Activated CD4-positive, alpha-beta memory T cell treated with anti-CD3 and anti-CD28 coated beads for 36 hours (primary cell): ENCODE results near the gene UBE2L6. TPM values are rescaled to one million over a fixed set of nuclear protein-coding genes. Genes with fewer than 3 reads are reported as not detected.
"Not testable (repeated sequence)": the region's sequence is repeated elsewhere in the genome, so short reads cannot be mapped to it uniquely, and the experiment has no call there.

ENCODE experiments used
- CTCF ChIA-PET: fragments of 350-600 bp; sonication (Branson Sonifier 250); formaldehyde crosslinking; loops from one replicate; lab custom pipeline; 2021; ENCODE audit warnings: antibody characterized with exemption, inconsistent platforms; lab: Charles Lee
- POLR2A ChIA-PET: fragments of 350-600 bp; sonication (Branson Sonifier 250); formaldehyde crosslinking; loops from one replicate; lab custom pipeline; 2021; ENCODE audit warnings: antibody characterized with exemption; lab: Charles Lee
- DNase-seq: peaks from one replicate; pipeline ENCODE4 v3.0.0-alpha.2; 2020
- H3K27ac Mint-ChIP-seq: one replicate; pipeline ENCODE4 v1.8.0; 2021; ENCODE audit warnings: mixed read lengths
- H3K27me3 Mint-ChIP-seq: one replicate; pipeline ENCODE4 v1.8.0; 2021; ENCODE audit warnings: mixed read lengths
- H3K36me3 Mint-ChIP-seq: one replicate; pipeline ENCODE4 v1.8.0; 2021; ENCODE audit warnings: mixed read lengths
- H3K4me1 Mint-ChIP-seq: one replicate; pipeline ENCODE4 v1.8.0; 2021; ENCODE audit warnings: low read depth, mixed read lengths
- H3K4me3 Mint-ChIP-seq: one replicate; pipeline ENCODE4 v1.8.0; 2021; ENCODE audit warnings: mild to moderate bottlenecking, mixed read lengths
- H3K9me3 Mint-ChIP-seq: one replicate; pipeline ENCODE4 v1.8.0; 2021; ENCODE audit warnings: mixed read lengths
- intact Hi-C: fragments of 100-400 bp; cut with micrococcal nuclease; formaldehyde crosslinking; loops from one replicate; pipeline ENCODE4 v1.15.1; 2023
- total RNA-seq, 2 experiments: library from RNA; stranded (reverse); gene quantifications; one replicate each; pipeline ENCODE4 v1.2.3, GENCODE V29; 2021

UBE2L6 gene
- total RNA-seq, 2 experiments from 2014 or later = 152 to 162 TPM

DNA sequence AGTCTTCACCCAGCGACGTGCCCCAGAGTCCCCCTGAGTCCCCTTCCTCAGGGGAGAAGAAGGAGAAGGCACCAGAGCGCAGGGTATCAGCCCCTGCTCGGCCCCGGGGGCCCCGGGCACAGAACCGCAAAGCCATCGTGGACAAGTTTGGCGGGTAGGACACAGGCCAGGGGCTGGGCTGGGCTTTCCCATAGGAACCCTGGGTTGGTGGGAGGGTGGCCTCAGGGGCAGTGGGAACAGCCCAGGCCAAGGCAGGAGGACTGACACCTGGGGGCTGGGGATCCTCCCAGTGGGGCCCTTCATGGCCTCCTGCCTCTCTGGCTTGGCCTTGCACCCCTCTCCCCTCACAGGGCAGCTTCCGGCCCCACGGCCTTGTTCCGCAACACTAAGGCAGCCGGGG lies 21.6 kb downstream of the UBE2L6 start:
- CTCF ChIA-PET = interaction anchor here (1.6 to 2.8 kb wide), 2 partner anchors 22 to 88 kb away, joined by 5 to 9 read pairs; partner anchors contain the start of gene UBE2L6
- Mint-ChIP-seq H3K4me1 (peaks cover 4% of the 10 kb centered on the region), H3K36me3 (peaks cover 21% of the 10 kb centered on the region), H3K27ac (no peak overlapping the region), H3K27me3 (no peaks in the 10 kb centered on the region), H3K9me3 (no peaks in the 10 kb centered on the region), H3K4me3 (no peak overlapping the region)
- POLR2A ChIA-PET = no interaction called here
- DNase-seq = no peak
- intact Hi-C loops = no loop called here

DNA sequence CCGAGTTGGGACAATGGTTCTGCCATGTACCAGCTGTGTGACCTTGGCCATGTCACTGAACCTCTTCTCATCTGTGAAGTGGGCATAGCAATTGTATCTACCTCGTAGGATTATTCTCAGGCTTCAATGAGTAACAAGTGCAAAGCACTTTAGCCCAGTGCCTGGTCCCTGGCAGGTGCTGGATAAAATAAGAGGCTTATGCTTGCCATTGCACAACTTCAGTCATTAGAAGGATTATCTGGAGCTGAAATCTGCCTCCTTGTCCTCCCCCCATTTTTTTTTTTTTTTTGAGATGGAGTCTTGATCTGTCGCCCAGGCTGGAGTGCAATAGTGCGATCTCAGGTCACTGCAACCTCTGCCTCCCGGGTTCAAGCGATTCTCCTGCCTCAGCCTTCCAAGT lies 22.9 kb downstream of the UBE2L6 start:
- Mint-ChIP-seq H3K36me3 (peaks cover 11% of the 10 kb centered on the region), H3K9me3 (no peaks in the 10 kb centered on the region), H3K27me3 (no peaks in the 10 kb centered on the region), H3K27ac (no peak overlapping the region), H3K4me3 (no peak overlapping the region), H3K4me1 (peaks cover 4% of the 10 kb centered on the region)
- no peak for DNase-seq
- ChIA-PET POLR2A (interaction anchor here (0.6 kb wide), 1 partner anchor 294 kb away, joined by 3 read pairs; no protein-coding TSS in a partner anchor), CTCF (interaction anchor here (1.5 kb wide), 1 partner anchor 50 kb away, joined by 5 read pairs; no protein-coding TSS in a partner anchor)
- intact Hi-C loops = no loop called here

DNA sequence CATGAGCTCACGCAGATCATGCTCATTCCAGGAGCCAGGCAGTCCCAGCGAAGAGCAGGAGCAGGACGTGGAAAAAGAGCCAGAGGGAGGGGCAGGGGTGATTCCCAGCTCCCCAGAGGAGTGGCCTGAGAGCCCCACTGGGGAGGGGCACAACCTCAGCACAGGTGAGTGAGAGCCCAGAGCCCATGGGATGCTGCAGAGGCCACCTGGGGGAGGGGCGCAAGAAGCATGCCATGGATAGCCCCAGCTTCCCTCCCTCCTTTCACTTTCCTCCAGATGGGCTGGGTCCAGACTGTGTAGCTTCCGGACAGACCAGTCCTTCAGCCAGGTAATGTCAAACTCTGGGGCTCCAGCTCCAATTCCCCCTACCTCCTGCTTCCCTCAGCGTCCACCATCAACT lies 23.9 kb downstream of the UBE2L6 start:
- CTCF ChIA-PET = no interaction called here

GRCh38 chr11:57542582-57542981 lies 24.9 kb downstream of the UBE2L6 start:
- intact Hi-C loops = no loop called here
- ChIA-PET POLR2A (no interaction called here), CTCF (no interaction called here)
- H3K27ac Mint-ChIP-seq = no peak overlapping the region
- H3K36me3 Mint-ChIP-seq = peaks cover 10% of the 10 kb centered on the region
- H3K9me3 Mint-ChIP-seq = no peaks in the 10 kb centered on the region
- no peaks in the 10 kb centered on the region for H3K27me3 Mint-ChIP-seq
- H3K4me3 Mint-ChIP-seq = no peak overlapping the region
- H3K4me1 Mint-ChIP-seq = peaks cover 4% of the 10 kb centered on the region
- no peak for DNase-seq

More for the DNA sequence above, 23.9 kb downstream of the UBE2L6 start:
- H3K27me3 Mint-ChIP-seq = no peaks in the 10 kb centered on the region
- no peak for DNase-seq
- peaks cover 12% of the 10 kb centered on the region for H3K36me3 Mint-ChIP-seq
- intact Hi-C loops = no loop called here
- peaks cover 4% of the 10 kb centered on the region for H3K4me1 Mint-ChIP-seq
- H3K9me3 Mint-ChIP-seq = no peaks in the 10 kb centered on the region
- POLR2A ChIA-PET = no interaction called here
- no peak overlapping the region for H3K4me3 Mint-ChIP-seq
- no peak overlapping the region for H3K27ac Mint-ChIP-seq

DNA sequence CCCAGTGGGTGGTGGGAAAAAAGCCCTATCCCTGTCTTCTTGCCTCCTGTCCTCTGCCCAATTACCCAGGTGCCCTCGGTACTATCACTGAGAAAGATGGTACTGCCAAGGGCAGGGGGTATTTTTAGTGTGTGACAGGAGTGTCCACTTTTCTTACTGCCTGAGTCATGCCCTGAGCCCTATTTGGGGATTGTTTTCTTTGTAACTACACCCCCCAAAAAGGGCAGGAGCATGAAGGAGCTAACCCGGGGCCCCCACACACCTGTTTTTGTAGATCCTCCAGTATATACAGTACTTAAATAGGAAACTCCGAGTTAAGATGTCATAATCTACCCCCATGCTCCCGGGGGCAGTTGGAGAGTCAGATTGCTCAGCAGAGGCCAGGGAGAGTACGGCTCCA lies 26.3 kb downstream of the UBE2L6 start:
- no peak for DNase-seq
- Mint-ChIP-seq H3K4me3 (no peak overlapping the region), H3K27ac (no peak overlapping the region), H3K4me1 (no peaks in the 10 kb centered on the region), H3K27me3 (no peaks in the 10 kb centered on the region), H3K9me3 (no peaks in the 10 kb centered on the region), H3K36me3 (peaks cover 5% of the 10 kb centered on the region)
- CTCF ChIA-PET = interaction anchor here (0.5 kb wide), 1 partner anchor 83 kb away, joined by 3 read pairs; no protein-coding TSS in a partner anchor
- POLR2A ChIA-PET = no interaction called here
- intact Hi-C loops = no loop called here

- Mint-ChIP-seq H3K27me3 (no peaks in the 10 kb centered on the region), H3K4me3 (no peak overlapping the region), H3K4me1 (no peaks in the 10 kb centered on the region), H3K9me3 (no peaks in the 10 kb centered on the region), H3K27ac (no peak overlapping the region), H3K36me3 (peaks cover 5% of the 10 kb centered on the region)
- POLR2A ChIA-PET = interaction anchor here (0.7 kb wide), 1 partner anchor 170 kb away, joined by 3 read pairs; no protein-coding TSS in a partner anchor
- intact Hi-C loops = no loop called here
- DNase-seq = no peak
- CTCF ChIA-PET = interaction anchor here (0.8 to 1.2 kb wide), 2 partner anchors 12 to 46 kb away, joined by 3 to 6 read pairs; no protein-coding TSS in a partner anchor
Measured at GRCh38 chr11:57539342-57539741, 28.1 kb downstream of the UBE2L6 start.

- Mint-ChIP-seq H3K4me3 (no peak within 1 kb of the TSS), H3K9me3 (no peaks in the 10 kb centered on the region), H3K27ac (no peak within 1 kb of the TSS), H3K4me1 (peaks cover under 1% of the 10 kb centered on the region), H3K27me3 (no peaks in the 10 kb centered on the region), H3K36me3 (peaks cover 7% of the 10 kb centered on the region)
- POLR2A ChIA-PET = no interaction called here
- DNase-seq = no peak
- CTCF ChIA-PET = interaction anchor here (1.9 kb wide), 1 partner anchor 44 kb away, joined by 6 read pairs; no protein-coding TSS in a partner anchor
- intact Hi-C loops = no loop called here
Measured at GRCh38 chr11:57536947-57537619, 30.4 kb downstream of the UBE2L6 start, which contains the start of gene SMTNL1. Gene SMTNL1, plus strand, starts transcription at chr11:57537595. Its CDS starts 5,048 bp downstream, at chr11:57542643.

GRCh38 chr11:57534449-57534848 lies 33.0 kb downstream of the UBE2L6 start:
- intact Hi-C loops, DNase-seq: not testable (repeated sequence)

GRCh38 chr11:57530596-57531507 lies 36.6 kb downstream of the UBE2L6 start, which contains the start of gene TIMM10:
Gene TIMM10, minus strand, starts transcription at chr11:57530754. Its CDS starts 565 bp downstream, at chr11:57530189.
- intact Hi-C loops = loop anchor here (1.0 kb wide), 12 partner anchors 35 to 1048 kb away; partner anchors contain the start of genes CLP1, MED19, SELENOH and TMX2
- Mint-ChIP-seq H3K27me3 (no peaks in the 10 kb centered on the region), H3K36me3 (peaks cover 13% of the 10 kb centered on the region), H3K9me3 (no peaks in the 10 kb centered on the region), H3K4me3 (peak within 1 kb of the TSS; percentile 93), H3K4me1 (peaks cover 35% of the 10 kb centered on the region), H3K27ac (peak within 1 kb of the TSS; percentile 80)
- peak; percentile 97 for DNase-seq
- POLR2A ChIA-PET = interaction anchor here (1.0 to 1.2 kb wide), 4 partner anchors 18 to 105 kb away, joined by 3 to 6 read pairs (median 4); no protein-coding TSS in a partner anchor
- CTCF ChIA-PET = interaction anchor here (1.1 to 20.2 kb wide), 6 partner anchors 15 to 114 kb away, joined by 3 to 562 read pairs (median 60); partner anchors contain the start of genes SLC43A1 and UBE2L6

More at GRCh38 chr11:57534449-57534848, 33.0 kb downstream of the UBE2L6 start:
- H3K36me3 Mint-ChIP-seq, POLR2A ChIA-PET, H3K27me3 Mint-ChIP-seq, H3K9me3 Mint-ChIP-seq, H3K27ac Mint-ChIP-seq, H3K4me3 Mint-ChIP-seq: not testable (repeated sequence)
- H3K4me1 Mint-ChIP-seq = peaks cover 17% of the 10 kb centered on the region
- CTCF ChIA-PET = interaction anchor here (1.0 to 1.7 kb wide), 2 partner anchors 41 to 267 kb away, joined by 3 to 12 read pairs; no protein-coding TSS in a partner anchor

GRCh38 chr11:57530215-57530595 lies 37.3 kb downstream of the UBE2L6 start:
- H3K4me1 Mint-ChIP-seq = peaks cover 35% of the 10 kb centered on the region
- peak overlapping the region; percentile 80 for H3K27ac Mint-ChIP-seq
- DNase-seq = no peak
- no peaks in the 10 kb centered on the region for H3K9me3 Mint-ChIP-seq
- intact Hi-C loops = loop anchor here (1.0 kb wide), 11 partner anchors 36 to 1049 kb away; partner anchors contain the start of genes CLP1, MED19, TMX2 and ZFP91
- CTCF ChIA-PET = interaction anchor here (0.6 to 20.2 kb wide), 6 partner anchors 14 to 270 kb away, joined by 3 to 562 read pairs (median 60); partner anchors contain the start of genes SLC43A1 and UBE2L6
- peaks cover 13% of the 10 kb centered on the region for H3K36me3 Mint-ChIP-seq
- peak overlapping the region; percentile 93 for H3K4me3 Mint-ChIP-seq
- H3K27me3 Mint-ChIP-seq = no peaks in the 10 kb centered on the region
- POLR2A ChIA-PET = interaction anchor here (0.9 to 1.0 kb wide), 3 partner anchors 37 to 109 kb away, joined by 3 to 6 read pairs (median 4); no protein-coding TSS in a partner anchor

GRCh38 chr11:57529012-57529411 lies 38.5 kb downstream of the UBE2L6 start:
- CTCF ChIA-PET = interaction anchor here (0.6 to 20.2 kb wide), 12 partner anchors 13 to 185 kb away, joined by 3 to 562 read pairs (median 6); partner anchors contain the start of genes RTN4RL2, SLC43A1 and UBE2L6
- Mint-ChIP-seq H3K36me3 (peaks cover 17% of the 10 kb centered on the region), H3K27me3 (no peaks in the 10 kb centered on the region), H3K4me1 (peaks cover 35% of the 10 kb centered on the region), H3K27ac (no peak overlapping the region), H3K9me3 (no peaks in the 10 kb centered on the region), H3K4me3 (no peak overlapping the region)
- POLR2A ChIA-PET = interaction anchor here (0.7 to 0.9 kb wide), 3 partner anchors 13 to 110 kb away, joined by 3 read pairs; partner anchors contain the start of gene SLC43A1
- DNase-seq = no peak
- intact Hi-C loops = loop anchor here (5.0 kb wide), 1 partner anchor 182 kb away; no protein-coding TSS in a partner anchor
